IMR-90 (cell line): Measurements from ENCODE around the gene ADCY2. TPM values are rescaled to one million over a fixed set of nuclear protein-coding genes. Genes with fewer than 3 reads are reported as not detected.

Experiments
- ATAC-seq: fragments of 200-7000 bp; cut with Tn5 transposase; 2 replicates; pipeline ENCODE4 v1.9.1; 2020; ENCODE audit warnings: low read depth, mild to moderate bottlenecking, moderate library complexity
- BruUV-seq: library from RNA; stranded (reverse); fragments of 400-500 nt; replicated peaks from 2 replicates; lab custom pipeline; 2021; lab: Mats Ljungman, UMichigan
- CTCF ChIA-PET: fragments of 300-600 bp; formaldehyde crosslinking; extraction: SDS; loops from one replicate; lab custom pipeline; 2021; ENCODE audit warnings: antibody characterized with exemption; lab: Yijun Ruan, JAX
- POLR2A ChIA-PET: fragments of 300-600 bp; sonication (Branson Sonifier 250); formaldehyde crosslinking; loops from one replicate; lab custom pipeline; 2022; ENCODE audit warnings: antibody characterized with exemption; ENCODE audit not compliant: unreplicated experiment; lab: Charles Lee
- DNase-seq: peaks from one replicate; pipeline ENCODE4 v3.0.0; 2013
- H2AFZ ChIP-seq: replicated peaks from 2 replicates; pipeline ENCODE3; 2013; ENCODE audit warnings: low read length, mild to moderate bottlenecking; ENCODE audit not compliant: poor library complexity
- H2AK5ac ChIP-seq: 2 replicates; pipeline ENCODE4 v1.6.1; 2013; ENCODE audit warnings: low read depth, low read length, inconsistent platforms
- H2AK9ac ChIP-seq: replicated peaks from 2 replicates; pipeline ENCODE3; 2013; ENCODE audit warnings: mild to moderate bottlenecking, low read depth, low read length, moderate library complexity; ENCODE audit not compliant: poor library complexity
- H2BK120ac ChIP-seq: 2 replicates; pipeline ENCODE4 v1.6.1; 2013; ENCODE audit warnings: low read depth, low read length, inconsistent platforms
- H2BK15ac ChIP-seq: 3 replicates; pipeline ENCODE4 v1.6.1; 2013; ENCODE audit warnings: low read depth, low read length, inconsistent platforms
- H2BK20ac ChIP-seq: 2 replicates; pipeline ENCODE4 v1.6.1; 2013; ENCODE audit warnings: low read depth, mild to moderate bottlenecking, inconsistent platforms, low read length, moderate library complexity
- H2BK5ac ChIP-seq: 2 replicates; pipeline ENCODE4 v1.6.1; 2013; ENCODE audit warnings: mild to moderate bottlenecking, low read depth, low read length, inconsistent platforms; ENCODE audit not compliant: poor library complexity, severe bottlenecking
- H3K14ac ChIP-seq: replicated peaks from 2 replicates; pipeline ENCODE4 v1.6.1; 2013; ENCODE audit warnings: low read depth, low read length, inconsistent platforms
- H3K18ac ChIP-seq: 2 replicates; pipeline ENCODE4 v1.6.1; 2013; ENCODE audit warnings: low read depth, low read length, control low read depth
- H3K23ac ChIP-seq: 2 replicates; pipeline ENCODE4 v1.6.1; 2013; ENCODE audit warnings: low read depth, low read length, inconsistent platforms
- H3K27ac ChIP-seq: 2 replicates; pipeline ENCODE4 v1.5.1; 2013; ENCODE audit warnings: mild to moderate bottlenecking, control low read depth, low read length; ENCODE audit not compliant: insufficient read depth
- H3K27me3 ChIP-seq: 2 replicates; pipeline ENCODE4 v1.6.1; 2013; ENCODE audit warnings: low read length; ENCODE audit not compliant: control insufficient read depth, insufficient read depth
- H3K36me3 ChIP-seq: 2 replicates; pipeline ENCODE4 v1.6.1; 2013; ENCODE audit warnings: low read length, mixed read lengths; ENCODE audit not compliant: control insufficient read depth, insufficient read depth
- H3K4ac ChIP-seq: 2 replicates; pipeline ENCODE4 v1.6.1; 2013; ENCODE audit warnings: low read depth, low read length, inconsistent platforms
- H3K4me1 ChIP-seq: 2 replicates; pipeline ENCODE4 v1.6.1; 2013; ENCODE audit warnings: low read length, mixed read lengths; ENCODE audit not compliant: control insufficient read depth, insufficient read depth
- H3K4me2 ChIP-seq: 2 replicates; pipeline ENCODE4 v1.6.1; 2013; ENCODE audit warnings: low read depth, mild to moderate bottlenecking, control low read depth, low read length, moderate library complexity
- H3K4me3 ChIP-seq: 2 replicates; pipeline ENCODE4 v1.5.1; 2013; ENCODE audit warnings: low read depth, mild to moderate bottlenecking, control low read depth, low read length, moderate library complexity; ENCODE audit not compliant: insufficient read depth
- H3K56ac ChIP-seq: 2 replicates; pipeline ENCODE4 v1.6.1; 2013; ENCODE audit warnings: low read length, inconsistent platforms; ENCODE audit not compliant: insufficient read depth; ENCODE audit errors: extremely low read depth
- H3K79me1 ChIP-seq, 2 experiments: 2 replicates each; pipeline ENCODE4 v1.6.1; 2013; ENCODE audit warnings: low read length in 2 of 2, inconsistent platforms in 1 of 2, low read depth in 1 of 2
- H3K9ac ChIP-seq: 2 replicates; pipeline ENCODE4 v1.6.1; 2013; ENCODE audit warnings: low read depth, low read length, control low read depth
- H3K9me1 ChIP-seq: 2 replicates; pipeline ENCODE4 v1.6.1; 2013; ENCODE audit warnings: low read length, inconsistent platforms; ENCODE audit not compliant: insufficient read depth
- H3K9me3 ChIP-seq: 2 replicates; pipeline ENCODE4 v1.6.1; 2013; ENCODE audit warnings: low read length; ENCODE audit not compliant: control insufficient read depth, insufficient read depth
- H4K20me1 ChIP-seq: 2 replicates; pipeline ENCODE4 v1.6.1; 2013; ENCODE audit warnings: low read length, inconsistent platforms; ENCODE audit not compliant: insufficient read depth
- H4K5ac ChIP-seq: 2 replicates; pipeline ENCODE4 v1.6.1; 2013; ENCODE audit warnings: mild to moderate bottlenecking, low read depth, low read length, control low read depth
- H4K8ac ChIP-seq, 2 experiments: 2 replicates each; pipeline ENCODE4 v1.6.1; 2013; ENCODE audit warnings: low read depth in 2 of 2, low read length in 2 of 2, control low read depth in 1 of 2, inconsistent platforms in 1 of 2
- H4K91ac ChIP-seq: 2 replicates; pipeline ENCODE4 v1.6.1; 2013; ENCODE audit warnings: low read depth, low read length, inconsistent platforms; ENCODE audit not compliant: insufficient read depth
- BHLHE40 ChIP-seq: fragments of 150-350 bp; IDR thresholded peaks from 2 replicates; pipeline ENCODE4 v1.6.1; 2016; ENCODE audit warnings: mild to moderate bottlenecking, low read depth, low read length
- CEBPB ChIP-seq: IDR thresholded peaks from 2 replicates; pipeline ENCODE4 v1.6.1; 2012; ENCODE audit warnings: low read depth, low read length, improper control_type of control experiment
- CHD1 ChIP-seq: IDR thresholded peaks from 2 replicates; pipeline ENCODE4 v1.6.1; 2012; ENCODE audit warnings: low read depth, low read length, improper control_type of control experiment
- FOS ChIP-seq: fragments of 150-350 bp; IDR thresholded peaks from 2 replicates; pipeline ENCODE4 v1.6.1; 2016; ENCODE audit warnings: low read depth, low read length
- MAFK ChIP-seq: IDR thresholded peaks from 2 replicates; pipeline ENCODE4 v1.6.1; 2012; ENCODE audit warnings: low read depth, low read length, improper control_type of control experiment
- MAZ ChIP-seq: IDR thresholded peaks from 2 replicates; pipeline ENCODE4 v1.6.1; 2012; ENCODE audit warnings: low read depth, mild to moderate bottlenecking, low read length, improper control_type of control experiment, moderate library complexity, borderline replicate concordance
- MXI1 ChIP-seq: IDR thresholded peaks from 2 replicates; pipeline ENCODE4 v1.6.1; 2012; ENCODE audit warnings: low read depth, mild to moderate bottlenecking, low read length, moderate library complexity, borderline replicate concordance
- NFE2L2 ChIP-seq: fragments of 150-350 bp; IDR thresholded peaks from 2 replicates; pipeline ENCODE4 v1.6.1; 2016; ENCODE audit warnings: low read depth, mild to moderate bottlenecking, low read length
- POLR2A ChIP-seq: IDR thresholded peaks from 2 replicates; pipeline ENCODE4 v1.6.1; 2012; ENCODE audit warnings: mild to moderate bottlenecking, low read depth, low read length
- RAD21 ChIP-seq: IDR thresholded peaks from 2 replicates; pipeline ENCODE4 v1.6.1; 2012; ENCODE audit warnings: low read length, improper control_type of control experiment
- RCOR1 ChIP-seq: IDR thresholded peaks from 2 replicates; pipeline ENCODE4 v1.6.1; 2012; ENCODE audit warnings: mild to moderate bottlenecking, low read length, improper control_type of control experiment; ENCODE audit not compliant: insufficient replicate concordance
- RFX5 ChIP-seq: IDR thresholded peaks from 2 replicates; pipeline ENCODE4 v1.8.0; 2012; ENCODE audit warnings: low read depth, mild to moderate bottlenecking, low read length, moderate library complexity
- SMC3 ChIP-seq: fragments of 150-350 bp; IDR thresholded peaks from 2 replicates; pipeline ENCODE4 v1.6.1; 2016; ENCODE audit warnings: low read depth, mild to moderate bottlenecking, antibody characterized with exemption, low read length, moderate library complexity
- WGBS, 2 experiments: methylation state at CpG; one replicate each; pipeline versions ENCODE4 v1.1.5 to v1.1.7; 2013; ENCODE audit warnings: missing lambda C conversion rate in 2 of 2; ENCODE audit not compliant: insufficient read length in 1 of 2; ENCODE audit errors: extremely low coverage in 2 of 2; 5-methylcytosine and 5-hydroxymethylcytosine counted together
- dilution Hi-C: fragments of 300-500 bp; cut with HindIII; formaldehyde crosslinking; loops from one replicate; pipeline ENCODE4 v1.14.3; 2018; ENCODE audit warnings: low sequenced_read_pairs; ENCODE audit not compliant: unreplicated experiment
- in situ Hi-C: fragments of 300-500 bp; cut with MboI; formaldehyde crosslinking; loops from 3 replicates; pipeline ENCODE4 v1.14.3; 2019; ENCODE audit warnings: low sequenced_read_pairs, inconsistent platforms, mixed read lengths
- intact Hi-C: fragments of 100-400 bp; cut with micrococcal nuclease; formaldehyde crosslinking; loops from 2 replicates; pipeline ENCODE4 v1.10.0; 2022
- polyA plus RNA-seq, 3 experiments: library from polyadenylated mRNA; depleted of rRNA; stranded (reverse); fragments of >200 nt; gene quantifications; 2 replicates each; pipeline ENCODE4 v1.2.3, GENCODE V29; 2012; ENCODE audit warnings: low replicate concordance in 1 of 3
- total RNA-seq: library from RNA; depleted of rRNA; stranded (reverse); fragments of >200 nt; gene quantifications from 2 replicates; pipeline ENCODE4 v1.2.3, GENCODE V29; 2012
- TF ChIP-seq, protein P1 (sequence below): fragments of 150-350 bp; IDR thresholded peaks from 2 replicates; pipeline ENCODE4 v1.6.1; 2017; ENCODE audit warnings: mild to moderate bottlenecking, antibody characterized with exemption, low read length, low read depth
- TF ChIP-seq, protein P2 (sequence below): fragments of 150-350 bp; IDR thresholded peaks from 2 replicates; pipeline ENCODE4 v1.6.1; 2016; ENCODE audit warnings: low read depth, mild to moderate bottlenecking, low read length, moderate library complexity, borderline replicate concordance
- TF ChIP-seq, protein P3 (sequence below): conservative IDR thresholded peaks from 2 replicates; pipeline ENCODE4 v1.5.1; 2012; ENCODE audit warnings: mild to moderate bottlenecking, low read depth, low read length, improper control_type of control experiment

Gene ADCY2
- total and polyA plus RNA-seq, 2 of the 4 experiments (the other 2 are of a cell fraction), result not detected

DNA sequence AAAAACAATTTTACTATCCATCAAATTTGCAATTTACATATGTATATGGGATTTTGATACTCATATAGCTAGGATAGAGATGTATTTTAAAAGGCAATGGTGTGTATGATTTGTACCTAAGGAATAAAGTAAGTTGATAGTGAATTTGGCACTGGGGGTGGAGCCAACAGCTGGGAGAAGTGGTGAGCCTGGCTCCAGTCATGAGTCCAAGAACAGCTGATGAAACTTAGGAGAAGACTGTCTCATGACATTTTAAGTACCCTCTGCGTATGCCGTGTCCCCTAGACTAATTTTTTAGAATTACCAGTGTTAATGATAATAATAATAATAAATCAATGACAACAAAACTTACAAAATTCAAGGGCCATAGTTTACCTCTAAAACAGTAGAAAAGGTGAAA, 181.4 kb downstream of the ADCY2 start:
- H3K56ac ChIP-seq, result no peak overlapping the region
- in situ Hi-C loops, result no loop called here
- H3K23ac ChIP-seq, result no peak overlapping the region
- no peak overlapping the region for H2BK120ac ChIP-seq
- H3K27ac ChIP-seq, result no peak overlapping the region
- no peak overlapping the region for H3K9ac ChIP-seq
- no peak overlapping the region for H2AK5ac ChIP-seq
- no peak overlapping the region for H2AK9ac ChIP-seq
- no peaks in the 10 kb centered on the region for H3K79me1 ChIP-seq
- no peak for DNase-seq
- intact Hi-C loops, result no loop called here
- ChIA-PET POLR2A (no interaction called here), CTCF (no interaction called here)
- no peak overlapping the region for H3K18ac ChIP-seq
- BruUV-seq, result no TSS peak
- no peak overlapping the region for H4K91ac ChIP-seq
- H3K4me2 ChIP-seq, result no peak overlapping the region
- dilution Hi-C loops, result no loop called here
- no peaks in the 10 kb centered on the region for H3K4me1 ChIP-seq
- H3K4me3 ChIP-seq, result no peak overlapping the region
- H2BK5ac ChIP-seq, result no peak overlapping the region
- H3K9me1 ChIP-seq, result no peaks in the 10 kb centered on the region
- no peak overlapping the region for H4K8ac ChIP-seq
- H3K9me3 ChIP-seq, result peaks cover 2% of the 10 kb centered on the region
- ATAC-seq, result no peak
- no peak overlapping the region for H4K5ac ChIP-seq
- no peak overlapping the region for H3K4ac ChIP-seq
- no peaks in the 10 kb centered on the region for H3K36me3 ChIP-seq
- H3K14ac ChIP-seq, result no peak overlapping the region
- no peak overlapping the region for H2AFZ ChIP-seq
- no peaks in the 10 kb centered on the region for H4K20me1 ChIP-seq
- WGBS, 2 experiments, result no CpG with 5 or more reads among the region's 2 CpGs
- H3K27me3 ChIP-seq, result no peaks in the 10 kb centered on the region
- no peak overlapping the region for H2BK20ac ChIP-seq
- H2BK15ac ChIP-seq, result no peak overlapping the region
- TF ChIP-seq NFE2L2 (no peak), MAFK (no peak), BHLHE40 (no peak), RCOR1 (no peak), RFX5 (no peak), FOS (no peak), MXI1 (no peak), POLR2A (no peak), CEBPB (no peak), CHD1 (no peak), RAD21 (no peak), MAZ (no peak), SMC3 (no peak)
- TF ChIP-seq, protein P1, sequence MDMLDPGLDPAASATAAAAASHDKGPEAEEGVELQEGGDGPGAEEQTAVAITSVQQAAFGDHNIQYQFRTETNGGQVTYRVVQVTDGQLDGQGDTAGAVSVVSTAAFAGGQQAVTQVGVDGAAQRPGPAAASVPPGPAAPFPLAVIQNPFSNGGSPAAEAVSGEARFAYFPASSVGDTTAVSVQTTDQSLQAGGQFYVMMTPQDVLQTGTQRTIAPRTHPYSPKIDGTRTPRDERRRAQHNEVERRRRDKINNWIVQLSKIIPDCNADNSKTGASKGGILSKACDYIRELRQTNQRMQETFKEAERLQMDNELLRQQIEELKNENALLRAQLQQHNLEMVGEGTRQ, result no peak
- TF ChIP-seq, protein P2, sequence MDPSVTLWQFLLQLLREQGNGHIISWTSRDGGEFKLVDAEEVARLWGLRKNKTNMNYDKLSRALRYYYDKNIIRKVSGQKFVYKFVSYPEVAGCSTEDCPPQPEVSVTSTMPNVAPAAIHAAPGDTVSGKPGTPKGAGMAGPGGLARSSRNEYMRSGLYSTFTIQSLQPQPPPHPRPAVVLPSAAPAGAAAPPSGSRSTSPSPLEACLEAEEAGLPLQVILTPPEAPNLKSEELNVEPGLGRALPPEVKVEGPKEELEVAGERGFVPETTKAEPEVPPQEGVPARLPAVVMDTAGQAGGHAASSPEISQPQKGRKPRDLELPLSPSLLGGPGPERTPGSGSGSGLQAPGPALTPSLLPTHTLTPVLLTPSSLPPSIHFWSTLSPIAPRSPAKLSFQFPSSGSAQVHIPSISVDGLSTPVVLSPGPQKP, result no peak
- TF ChIP-seq, protein P3, sequence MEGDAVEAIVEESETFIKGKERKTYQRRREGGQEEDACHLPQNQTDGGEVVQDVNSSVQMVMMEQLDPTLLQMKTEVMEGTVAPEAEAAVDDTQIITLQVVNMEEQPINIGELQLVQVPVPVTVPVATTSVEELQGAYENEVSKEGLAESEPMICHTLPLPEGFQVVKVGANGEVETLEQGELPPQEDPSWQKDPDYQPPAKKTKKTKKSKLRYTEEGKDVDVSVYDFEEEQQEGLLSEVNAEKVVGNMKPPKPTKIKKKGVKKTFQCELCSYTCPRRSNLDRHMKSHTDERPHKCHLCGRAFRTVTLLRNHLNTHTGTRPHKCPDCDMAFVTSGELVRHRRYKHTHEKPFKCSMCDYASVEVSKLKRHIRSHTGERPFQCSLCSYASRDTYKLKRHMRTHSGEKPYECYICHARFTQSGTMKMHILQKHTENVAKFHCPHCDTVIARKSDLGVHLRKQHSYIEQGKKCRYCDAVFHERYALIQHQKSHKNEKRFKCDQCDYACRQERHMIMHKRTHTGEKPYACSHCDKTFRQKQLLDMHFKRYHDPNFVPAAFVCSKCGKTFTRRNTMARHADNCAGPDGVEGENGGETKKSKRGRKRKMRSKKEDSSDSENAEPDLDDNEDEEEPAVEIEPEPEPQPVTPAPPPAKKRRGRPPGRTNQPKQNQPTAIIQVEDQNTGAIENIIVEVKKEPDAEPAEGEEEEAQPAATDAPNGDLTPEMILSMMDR, result no peak
